GM19438 (cell line): ENCODE measurements around the gene RCAN2.

Experiments used
- ATAC-seq: cut with Tn5 transposase; IDR thresholded peaks from one replicate; pipeline ENCODE4 v1.9.1; 2021; ENCODE audit warnings: low read depth; ENCODE audit not compliant: unreplicated experiment

The RCAN2 gene

DNA sequence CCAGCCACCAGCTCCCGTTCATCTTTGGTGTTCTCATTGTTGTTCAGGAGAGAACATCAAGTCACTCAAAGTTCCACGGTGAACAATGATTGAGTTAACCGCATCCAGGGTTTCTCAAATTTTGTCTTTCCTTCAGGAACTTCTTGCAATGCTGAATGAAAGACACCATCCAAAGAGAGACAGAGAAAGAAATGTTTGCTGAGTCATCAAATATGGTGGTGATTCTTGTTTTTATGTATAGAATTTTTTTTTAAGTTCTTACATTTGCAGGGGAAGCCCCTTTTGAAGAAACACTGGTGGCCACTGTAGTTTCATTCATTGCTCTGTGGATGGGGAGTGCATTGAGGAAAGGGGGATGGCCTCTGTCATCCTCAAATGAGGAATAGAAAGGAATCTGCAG is 258.1 kb downstream of the RCAN2 start:
- ATAC-seq, result no peak

DNA sequence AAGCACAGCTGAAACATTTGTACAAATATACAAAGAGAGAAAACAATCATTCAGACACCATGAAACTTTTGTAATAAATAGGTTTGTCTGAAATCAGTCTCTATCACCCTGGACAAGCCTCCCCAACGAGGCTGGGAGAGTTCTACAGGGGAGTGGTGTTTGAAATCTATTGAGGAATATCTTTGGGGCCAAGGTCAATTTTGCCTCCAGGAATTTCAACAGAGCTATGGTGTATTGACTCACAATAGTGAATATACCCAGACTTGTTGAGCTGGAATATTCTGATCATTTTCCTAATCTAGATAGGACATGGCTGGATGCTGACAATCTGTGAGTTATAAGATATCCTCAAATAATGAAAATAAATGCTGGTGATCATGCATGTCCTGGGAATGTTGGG is 269.0 kb downstream of the RCAN2 start:
- no peak for ATAC-seq

DNA sequence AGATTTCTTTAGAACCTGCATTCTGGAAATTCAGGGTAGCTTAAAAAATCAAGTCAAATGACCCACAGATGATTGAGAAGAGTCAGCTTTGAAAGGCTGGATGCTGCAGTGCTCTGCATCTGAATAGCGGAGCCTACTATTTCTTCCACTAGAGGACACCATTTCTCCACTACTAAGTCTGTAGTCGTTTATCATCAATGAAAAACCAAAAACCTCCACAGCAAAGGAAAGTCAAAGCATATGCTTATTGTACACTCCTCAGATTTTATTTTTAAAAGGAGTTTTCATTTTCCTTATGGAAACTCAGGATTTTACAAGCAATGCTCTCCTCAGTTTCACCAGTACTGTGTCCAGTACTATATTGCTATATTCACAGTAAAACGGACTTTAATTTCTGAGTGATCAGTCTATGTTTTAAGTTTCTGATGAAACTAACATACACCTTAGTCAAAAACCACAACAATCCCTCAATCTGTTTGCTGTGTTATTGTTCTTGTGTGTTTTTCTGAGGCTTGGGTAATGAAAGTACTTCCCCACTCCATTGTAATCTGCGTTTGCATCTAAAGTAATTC is 269.9 kb downstream of the RCAN2 start:
- peak; percentile 64 for ATAC-seq

DNA sequence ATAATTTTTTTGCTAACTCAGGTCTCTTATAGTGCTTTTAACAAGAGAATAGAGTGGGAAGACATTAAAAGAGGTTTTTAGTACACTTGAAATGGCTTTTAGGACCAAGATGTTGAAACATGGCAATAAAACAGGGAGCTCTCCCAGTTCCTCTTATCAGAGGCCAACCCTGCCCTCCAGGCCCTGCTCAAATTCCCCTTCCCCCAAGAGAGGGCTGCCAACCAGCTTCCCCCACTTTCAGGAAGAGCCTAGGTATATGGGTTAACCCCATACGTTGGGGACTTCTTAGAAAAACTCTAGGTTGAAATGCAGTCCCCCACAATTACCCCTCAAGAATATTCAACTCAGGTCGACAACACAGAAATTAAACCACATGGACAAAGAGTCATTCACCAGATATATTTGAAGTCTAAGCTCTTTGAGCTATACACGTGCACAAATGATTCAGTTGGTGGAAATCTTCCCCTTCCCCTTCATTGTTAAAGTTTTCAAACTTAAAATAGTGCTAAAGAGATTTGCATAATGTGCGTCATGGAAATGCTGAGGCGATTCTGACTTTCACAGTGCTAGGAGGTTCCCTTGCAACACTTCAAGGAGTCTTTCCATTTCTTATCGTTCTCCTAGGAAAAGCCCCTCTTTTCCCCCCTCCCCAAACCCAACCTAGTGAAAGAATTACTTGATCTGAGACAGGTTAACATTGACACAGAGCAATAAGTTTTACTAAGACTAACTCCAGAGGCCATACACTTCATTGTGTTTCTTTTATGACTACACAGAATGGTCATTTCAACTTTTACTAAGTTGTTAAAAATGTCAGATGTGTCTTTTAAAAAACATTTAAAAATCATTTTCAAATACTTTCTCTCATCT is 270.7 kb downstream of the RCAN2 start:
- peak; percentile 44 for ATAC-seq

DNA sequence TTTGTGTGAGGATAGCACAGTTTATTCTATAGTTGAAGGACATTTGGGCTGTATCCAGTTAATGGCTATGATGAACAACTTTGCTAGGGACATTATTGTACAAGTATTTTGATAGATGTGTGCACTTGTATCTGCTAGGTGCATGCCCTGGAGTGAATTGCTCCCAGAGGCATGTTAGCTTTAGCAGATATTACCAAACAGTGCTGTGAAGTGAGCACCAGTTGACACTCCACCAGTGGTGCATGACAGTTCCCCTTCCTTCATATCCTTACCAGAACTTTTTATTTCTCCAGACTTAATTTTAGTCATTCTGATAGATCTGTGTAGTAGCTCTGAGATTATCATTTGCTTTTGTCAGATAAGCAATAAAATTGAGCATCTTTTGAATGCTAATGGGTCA is 271.6 kb downstream of the RCAN2 start:
- ATAC-seq, result no peak

DNA sequence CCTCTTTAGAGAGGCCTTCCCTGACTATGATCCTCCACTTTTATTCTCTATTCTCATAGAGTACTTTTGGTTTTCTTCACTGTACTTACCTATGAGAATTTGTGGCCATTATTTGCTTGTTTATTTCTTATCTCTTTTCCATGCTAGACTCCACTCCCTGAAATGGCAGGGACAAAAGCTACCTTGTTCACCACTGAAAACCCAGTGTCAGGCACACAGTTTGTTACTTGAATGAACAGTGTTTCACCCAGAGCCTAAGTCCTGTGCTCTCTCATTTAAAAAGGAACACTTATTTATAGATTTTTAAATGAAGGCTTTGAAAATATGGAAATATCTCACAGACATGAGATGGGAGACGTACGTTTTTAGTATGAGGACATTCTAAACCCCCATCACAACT is 272.8 kb downstream of the RCAN2 start:
- ATAC-seq, result no peak

DNA sequence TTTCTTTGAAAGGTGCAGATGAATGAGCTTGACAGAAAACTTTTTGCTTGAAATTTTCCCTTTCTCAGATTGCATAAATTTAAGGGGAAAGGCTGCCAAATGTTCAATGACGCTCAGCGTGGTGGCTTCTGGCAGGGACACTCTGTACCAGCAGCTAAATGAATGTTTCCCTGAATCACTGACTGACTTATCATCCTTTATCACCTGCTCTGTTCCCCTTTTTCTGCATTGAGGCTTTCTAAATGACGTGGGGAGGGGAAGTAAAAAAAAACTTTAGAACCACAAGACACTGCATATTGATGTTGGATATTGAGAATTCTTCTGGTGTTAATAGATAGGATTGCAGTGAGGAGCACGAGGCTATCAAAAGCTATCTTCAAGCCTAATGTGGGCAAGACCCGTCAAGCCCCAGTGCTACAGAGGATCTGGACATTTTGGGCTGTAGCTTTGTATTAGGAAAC is 273.5 kb downstream of the RCAN2 start:
- ATAC-seq, result no peak

DNA sequence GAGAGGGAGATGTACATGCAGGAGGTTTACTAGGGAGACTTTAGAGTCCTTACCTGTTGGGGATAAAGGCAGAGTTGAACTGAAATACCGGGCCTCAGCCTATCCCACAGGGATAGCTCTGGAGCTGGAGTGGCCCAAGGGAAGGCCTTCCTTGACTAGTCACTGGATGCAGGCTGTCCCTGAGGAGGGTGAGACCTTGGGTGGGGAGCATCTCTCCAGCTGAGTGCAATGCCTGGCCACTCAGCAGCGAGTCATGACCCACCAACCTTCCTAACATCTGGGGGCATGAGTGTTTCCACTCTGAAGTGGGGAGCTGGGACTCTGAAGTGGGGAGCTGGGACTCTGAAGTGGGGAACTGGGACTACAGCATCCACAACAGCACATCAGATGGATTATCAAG is 274.4 kb downstream of the RCAN2 start:
- ATAC-seq, result no peak

DNA sequence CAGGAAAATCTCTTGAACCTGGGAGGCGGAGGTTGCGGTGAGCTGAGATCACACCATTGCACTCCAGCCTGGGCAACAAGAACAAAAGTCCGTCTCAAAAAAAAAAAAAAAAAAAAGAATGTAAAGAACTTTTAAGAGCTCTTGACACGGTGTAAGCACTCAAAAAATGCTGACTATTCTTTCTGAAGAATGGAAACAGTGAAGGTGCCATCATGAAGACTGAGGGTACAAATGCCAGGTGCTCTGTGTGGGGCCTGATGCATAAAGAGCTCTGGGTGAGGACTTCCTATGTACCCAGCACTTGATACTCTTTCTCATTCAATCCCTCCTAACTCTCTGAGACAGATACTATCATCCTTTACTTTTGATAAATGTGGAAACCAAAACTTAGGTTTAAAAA is 275.5 kb downstream of the RCAN2 start:
- ATAC-seq, result no peak

DNA sequence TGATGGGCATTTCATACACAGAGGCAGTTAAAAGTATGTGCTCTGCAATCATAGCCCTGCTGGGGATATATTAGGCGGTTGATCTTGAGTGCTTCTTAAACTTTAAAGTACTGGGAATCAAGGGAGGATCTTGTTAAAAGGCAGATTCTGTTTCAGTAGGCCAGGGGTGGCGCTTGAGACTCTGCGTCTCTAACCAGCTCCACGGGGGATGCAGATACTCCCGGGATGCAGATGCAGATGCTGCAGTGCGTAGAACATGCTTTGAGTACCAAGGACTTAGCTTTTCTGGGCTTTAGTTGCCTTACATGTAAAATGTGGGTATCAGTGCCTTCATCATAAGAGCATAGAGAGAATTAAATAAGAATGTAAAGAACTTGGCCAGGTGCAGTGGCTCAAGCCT is 276.0 kb downstream of the RCAN2 start:
- ATAC-seq, result no peak

DNA sequence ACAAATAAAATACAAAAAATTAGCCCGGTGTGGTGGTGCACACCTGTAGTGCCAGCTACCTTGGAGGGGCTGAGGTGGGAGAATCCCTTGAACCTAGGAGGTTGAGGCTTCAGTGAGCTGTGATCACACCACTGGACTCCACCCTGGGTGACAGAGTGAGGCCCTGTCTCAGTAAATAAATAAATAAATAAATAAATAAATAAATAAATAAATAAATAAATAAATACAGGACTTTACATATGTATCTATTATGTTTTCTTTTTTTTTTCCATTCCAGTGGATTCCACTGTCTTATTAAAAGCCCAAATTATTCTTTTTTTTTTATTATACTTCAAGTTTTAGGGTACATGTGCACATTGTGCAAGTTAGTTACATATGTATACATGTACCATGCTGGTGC is 279.3 kb downstream of the RCAN2 start:
- ATAC-seq, result no peak

DNA sequence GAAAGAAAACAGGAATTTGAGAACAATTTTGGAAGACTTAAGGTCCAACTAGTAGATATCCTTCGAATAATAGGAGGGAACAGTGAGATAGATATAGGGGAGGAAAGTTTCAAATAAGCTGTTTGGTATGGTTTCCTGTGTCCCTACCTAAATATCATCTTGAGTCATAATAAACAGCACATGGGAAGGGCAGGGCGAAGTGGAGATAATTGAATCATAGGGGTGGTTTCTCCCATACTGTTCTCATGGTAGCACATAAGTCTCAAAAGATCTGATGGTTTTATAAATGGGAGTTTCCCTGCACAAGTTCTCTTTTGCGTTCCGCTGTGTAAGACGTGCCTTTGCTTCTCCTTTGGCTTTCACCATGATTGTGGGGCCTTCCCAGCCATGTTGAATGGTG is 281.0 kb downstream of the RCAN2 start:
- ATAC-seq, result no peak

DNA sequence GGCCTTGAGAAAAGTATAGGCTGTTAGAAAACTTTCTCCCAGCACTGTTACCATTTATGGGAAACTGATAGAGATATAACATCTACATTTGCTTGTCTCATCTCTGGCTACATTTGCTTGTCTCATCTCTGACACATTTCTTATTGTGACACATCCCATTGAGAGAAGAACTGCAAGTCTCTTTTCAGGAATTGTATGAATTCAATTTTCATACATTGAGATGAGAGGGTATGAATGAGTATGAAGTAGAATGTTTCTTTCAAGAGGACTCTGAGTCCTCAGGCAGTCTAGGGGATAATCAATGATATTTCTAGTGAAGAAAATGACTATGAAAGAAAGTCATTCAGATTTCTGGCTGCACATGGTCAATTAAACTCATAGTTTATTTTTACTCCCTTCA is 282.9 kb downstream of the RCAN2 start:
- ATAC-seq, result no peak

DNA sequence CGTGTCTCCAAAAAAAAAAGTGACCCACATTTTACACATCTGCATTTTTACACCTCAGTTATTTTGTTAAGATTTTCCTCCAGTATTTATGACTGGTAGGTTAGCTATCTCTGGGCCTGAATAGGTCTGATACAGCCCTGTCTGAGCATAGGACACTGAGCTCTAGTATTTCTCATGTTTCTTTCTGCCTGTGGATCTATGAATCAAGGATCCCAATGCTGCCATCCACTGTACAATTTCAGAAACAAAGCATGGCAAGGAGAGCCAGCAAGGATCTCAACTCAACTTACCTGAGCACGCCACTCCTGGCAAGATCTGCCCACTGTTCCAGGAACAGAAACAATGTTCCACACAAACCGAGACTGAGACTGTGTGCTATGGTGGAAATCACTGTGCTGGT is 284.1 kb downstream of the RCAN2 start:
- no peak for ATAC-seq

DNA sequence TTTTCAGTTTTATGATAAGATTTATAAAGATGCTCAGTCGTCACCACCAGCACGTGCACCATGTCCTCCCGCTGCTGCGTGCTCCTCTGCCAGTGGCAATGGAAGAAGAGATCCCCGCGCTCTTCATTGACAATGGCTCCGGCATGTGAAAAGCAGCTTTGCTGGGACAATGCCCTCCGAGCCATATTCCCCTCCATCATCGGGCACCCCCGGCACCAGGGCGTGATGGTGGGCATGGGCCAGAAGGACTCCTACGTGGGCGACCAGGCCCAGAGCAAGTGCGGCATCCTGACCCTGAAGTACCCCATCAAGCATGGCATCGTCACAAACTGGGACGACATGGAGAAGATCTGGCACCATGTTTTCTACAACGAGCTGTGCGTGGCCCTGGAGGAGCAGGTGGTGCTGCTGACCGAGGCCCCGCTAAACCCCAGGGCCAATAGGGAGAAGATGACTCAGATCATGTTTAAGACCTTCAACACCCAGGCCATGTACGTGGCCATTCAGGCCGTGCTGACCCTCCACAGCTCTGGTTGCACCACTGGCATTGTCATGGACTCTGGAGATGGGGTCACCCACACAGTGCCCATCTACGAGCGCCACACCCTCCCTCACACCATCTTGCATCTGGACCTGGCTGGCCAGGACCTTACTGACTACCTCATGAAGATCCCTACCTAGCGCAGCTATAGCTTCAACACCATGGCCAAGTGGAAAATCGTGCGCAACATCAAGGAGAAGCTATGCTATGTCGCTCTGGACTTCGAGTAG is 286.2 kb downstream of the RCAN2 start:
- ATAC-seq, result no peak

DNA sequence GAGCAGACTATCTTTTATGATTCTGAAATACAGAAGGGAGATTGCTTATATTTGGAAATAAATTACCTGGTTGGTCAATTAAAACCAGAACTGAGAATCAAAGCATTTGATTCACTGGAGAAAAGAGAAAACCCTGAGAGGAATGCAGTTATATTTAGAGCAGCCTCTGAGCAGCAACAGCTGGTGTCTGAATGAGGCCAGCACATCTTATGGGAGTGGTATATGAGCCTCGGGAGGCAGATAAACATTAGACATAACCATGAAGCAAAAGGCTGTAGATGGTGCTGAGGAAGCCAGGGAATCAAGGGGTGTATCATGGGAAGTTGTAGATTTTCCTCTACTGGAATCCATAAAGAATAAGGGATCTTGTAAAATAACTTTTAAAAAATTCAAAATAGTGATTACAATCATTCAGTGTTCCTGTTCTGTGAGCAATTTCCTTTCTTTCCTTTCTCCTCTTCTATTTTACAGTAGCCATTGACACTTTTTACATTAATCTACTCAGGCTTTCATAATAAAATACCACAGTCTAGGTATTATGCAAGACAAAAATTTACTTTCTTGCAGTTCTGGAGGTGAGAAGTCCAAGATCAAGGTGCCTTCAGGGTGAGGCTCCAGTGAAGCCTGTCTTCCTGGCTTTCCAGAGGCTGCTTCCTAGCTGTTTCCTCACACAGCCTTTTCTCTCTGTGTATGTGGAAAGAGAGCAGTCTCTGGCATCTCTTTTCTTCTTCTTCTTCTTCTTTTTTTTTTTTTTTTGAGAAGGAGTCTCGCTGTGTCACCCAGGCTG is 287.7 kb downstream of the RCAN2 start:
- ATAC-seq, result no peak

DNA sequence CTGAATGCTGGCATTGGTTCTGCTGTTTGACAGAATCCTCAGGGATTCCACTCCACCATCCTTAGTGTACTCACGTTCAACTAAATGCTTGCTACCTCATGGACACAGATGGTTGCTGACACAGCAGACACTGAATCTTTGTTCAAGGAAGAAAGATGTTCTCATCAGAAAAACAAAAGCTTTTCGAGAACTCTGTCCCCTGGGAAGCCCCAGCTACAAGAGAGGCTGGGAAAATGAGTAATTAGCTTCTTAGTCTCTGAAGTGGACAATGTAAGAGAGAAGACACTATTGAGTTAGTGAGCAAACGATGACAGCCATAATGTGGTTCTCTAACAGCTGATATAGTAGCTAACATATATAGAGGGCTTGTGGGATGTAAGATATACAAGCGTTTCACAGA is 289.5 kb downstream of the RCAN2 start:
- ATAC-seq, result no peak

DNA sequence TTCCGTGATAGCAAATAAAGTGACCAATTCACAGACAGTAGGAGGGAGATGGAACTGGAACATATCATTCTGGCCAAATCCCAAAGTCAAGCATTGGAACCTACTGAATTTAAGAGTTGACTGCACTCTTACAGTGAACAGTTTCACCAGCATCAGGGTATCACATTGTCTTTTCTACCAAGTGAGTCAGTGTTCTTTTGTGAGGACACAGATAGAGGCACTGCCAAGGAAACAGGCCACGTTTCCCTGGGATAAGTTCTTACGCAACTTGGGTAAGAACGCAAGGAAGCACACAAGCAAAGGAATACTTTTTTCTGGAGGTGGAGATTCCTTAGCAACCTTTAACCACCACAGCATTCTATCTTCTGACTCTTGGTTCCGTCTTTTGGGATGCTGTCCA is 291.9 kb downstream of the RCAN2 start:
- no peak for ATAC-seq

DNA sequence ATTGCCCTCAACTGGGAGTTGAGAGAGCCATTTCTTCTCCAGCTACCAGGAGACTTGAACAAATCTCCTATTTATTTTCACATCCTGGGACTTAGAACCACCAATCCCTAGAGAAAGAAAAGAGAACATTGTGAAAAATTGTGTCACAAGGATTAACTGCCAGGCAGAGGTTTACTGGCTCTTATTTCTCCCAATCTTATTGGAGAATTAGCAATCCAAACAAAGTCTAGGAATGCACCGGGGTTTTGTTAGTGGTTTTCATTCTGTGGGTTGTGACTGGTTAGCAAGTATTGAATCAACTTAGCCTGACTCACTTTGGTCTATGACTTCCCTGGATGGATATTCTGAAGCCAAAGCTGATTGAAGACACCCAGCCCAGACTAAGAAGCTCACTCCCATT is 299.3 kb downstream of the RCAN2 start:
- ATAC-seq, result no peak

DNA sequence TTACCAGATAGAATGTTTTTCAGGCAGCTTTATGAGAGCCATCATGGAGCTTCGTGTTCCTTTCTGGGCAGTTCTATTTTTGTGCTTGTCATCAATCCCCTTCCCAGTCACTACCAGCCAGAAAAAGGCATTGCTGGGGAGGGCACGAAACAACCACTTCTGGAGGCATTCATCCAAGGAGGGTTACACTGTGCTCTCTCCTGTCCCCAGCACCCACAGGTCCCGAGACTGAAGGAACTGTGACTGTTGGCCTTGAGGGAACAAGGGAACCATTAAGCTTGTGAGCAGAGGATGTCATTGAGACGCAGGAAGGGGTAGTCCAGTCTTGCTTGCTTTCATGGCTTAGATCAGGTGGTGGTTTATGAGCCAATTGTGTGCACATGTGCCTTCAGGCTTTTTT is 300.4 kb downstream of the RCAN2 start:
- no peak for ATAC-seq

DNA sequence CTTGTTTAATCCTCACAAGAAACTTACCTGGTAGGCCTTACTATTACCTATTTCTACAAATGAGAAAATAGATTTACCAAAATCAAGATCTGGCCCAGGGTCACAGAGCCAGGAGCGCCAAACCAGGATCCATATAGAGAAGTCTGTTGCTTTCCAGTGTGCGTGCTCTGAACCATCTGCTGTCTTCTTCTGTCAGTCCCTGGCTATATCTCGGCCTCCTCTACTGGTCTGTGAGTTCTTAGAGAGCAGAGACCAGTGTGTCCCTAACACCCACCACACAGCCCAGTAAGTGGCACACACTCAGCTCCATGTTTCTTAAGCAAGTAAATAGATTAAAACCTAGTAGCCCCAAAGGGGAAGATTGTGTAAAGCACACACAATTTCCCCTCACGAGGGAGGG is 301.5 kb downstream of the RCAN2 start:
- ATAC-seq, result no peak
